Suprapubic skin (tissue), 4 donors: Measurements from ENCODE around the gene THSD7B.

Source experiments
- CTCF ChIP-seq, 2 donors: fragments of 200-600 bp in 1 of 2; fragments of 450-650 bp in 1 of 2; sonication (generic) in 1 of 2; IDR thresholded peaks; one replicate each; pipeline ENCODE4 v1.5.1; 2016 to 2019; ENCODE audit warnings: antibody characterized with exemption in 2 of 2, mild to moderate bottlenecking in 1 of 2, moderate library complexity in 1 of 2
- POLR2A ChIP-seq, 2 donors: fragments of 450-650 bp; IDR thresholded peaks; one replicate each; pipeline ENCODE4 v1.6.1; 2017; ENCODE audit warnings: antibody characterized with exemption in 2 of 2, mild to moderate bottlenecking in 2 of 2, moderate library complexity in 2 of 2
- POLR2AphosphoS5 ChIP-seq, 3 donors: sonication (generic); formaldehyde crosslinking; IDR thresholded peaks; one replicate each; pipeline ENCODE4 v1.6.1; 2017; ENCODE audit warnings: antibody characterized with exemption in 3 of 3

- no peak for TF ChIP-seq CTCF (IDR thresholded peaks at IDR 0.05)
- no peak for TF ChIP-seq POLR2A (IDR thresholded peaks at IDR 0.05)
- TF ChIP-seq POLR2AphosphoS5 (IDR thresholded peaks at IDR 0.05) = no peak
These were observed 1.7 kb downstream of the THSD7B start for GRCh38 chr2:136767030-136767429.
